ENCODE data around the gene LRP5. TPM values are rescaled to one million over a fixed set of nuclear protein-coding genes. Genes with fewer than 3 reads are reported as not detected.

LRP5 gene
- total RNA-seq, 4 donors from 2014 or later: 19.1 to 86.2 (median 43.9) TPM

DNA sequence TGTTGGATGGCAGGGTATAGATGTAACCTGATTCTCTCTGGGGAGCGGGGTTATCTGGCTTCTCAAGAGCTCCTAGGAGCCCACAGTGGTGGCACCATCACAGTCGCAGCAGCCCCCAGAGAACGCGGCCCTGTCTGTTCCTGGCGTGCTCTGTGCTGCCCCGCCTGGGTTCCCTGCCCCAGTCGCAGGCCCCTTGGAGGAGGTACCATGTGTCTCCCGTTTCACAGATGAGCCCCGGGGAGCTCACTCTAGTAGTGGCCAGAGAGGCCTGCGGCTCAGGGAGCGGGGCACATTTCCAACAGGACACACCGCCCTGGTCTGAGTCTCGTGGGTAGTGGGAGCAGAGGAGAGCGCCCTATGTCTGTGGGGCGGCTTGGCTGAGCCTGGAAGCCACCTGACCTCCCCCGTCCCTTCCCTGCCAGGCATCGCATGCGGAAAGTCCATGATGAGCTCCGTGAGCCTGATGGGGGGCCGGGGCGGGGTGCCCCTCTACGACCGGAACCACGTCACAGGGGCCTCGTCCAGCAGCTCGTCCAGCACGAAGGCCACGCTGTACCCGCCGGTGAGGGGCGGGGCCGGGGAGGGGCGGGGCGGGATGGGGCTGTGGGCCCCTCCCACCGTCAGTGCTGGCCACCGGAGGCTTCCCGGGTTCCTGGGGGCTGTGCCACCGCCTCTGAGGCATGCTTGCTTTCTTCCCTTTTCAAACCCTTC lies 127.1 kb downstream of the LRP5 start:
- no peaks in the 10 kb centered on the region for H3K36me3 ChIP-seq
- peak in 1 of 2 donors; percentile 56 for DNase-seq
- no peaks in the 10 kb centered on the region for H3K4me1 ChIP-seq
- intact Hi-C loops (cut with DNase I; ENCODE audit: low total_unique reads): loop anchor here (5.0 kb wide), 1 partner anchor 177 kb away; no protein-coding TSS in a partner anchor
- no peak overlapping the region for H3K4me3 ChIP-seq
- peak overlapping the region; percentile 8 to 48 for H3K27ac ChIP-seq
- no peaks in the 10 kb centered on the region for H3K9me3 ChIP-seq
- no peaks in the 10 kb centered on the region for H3K27me3 ChIP-seq
- no peak for TF ChIP-seq POLR2A (IDR thresholded peaks at IDR 0.05)
- TF ChIP-seq, protein P1, sequence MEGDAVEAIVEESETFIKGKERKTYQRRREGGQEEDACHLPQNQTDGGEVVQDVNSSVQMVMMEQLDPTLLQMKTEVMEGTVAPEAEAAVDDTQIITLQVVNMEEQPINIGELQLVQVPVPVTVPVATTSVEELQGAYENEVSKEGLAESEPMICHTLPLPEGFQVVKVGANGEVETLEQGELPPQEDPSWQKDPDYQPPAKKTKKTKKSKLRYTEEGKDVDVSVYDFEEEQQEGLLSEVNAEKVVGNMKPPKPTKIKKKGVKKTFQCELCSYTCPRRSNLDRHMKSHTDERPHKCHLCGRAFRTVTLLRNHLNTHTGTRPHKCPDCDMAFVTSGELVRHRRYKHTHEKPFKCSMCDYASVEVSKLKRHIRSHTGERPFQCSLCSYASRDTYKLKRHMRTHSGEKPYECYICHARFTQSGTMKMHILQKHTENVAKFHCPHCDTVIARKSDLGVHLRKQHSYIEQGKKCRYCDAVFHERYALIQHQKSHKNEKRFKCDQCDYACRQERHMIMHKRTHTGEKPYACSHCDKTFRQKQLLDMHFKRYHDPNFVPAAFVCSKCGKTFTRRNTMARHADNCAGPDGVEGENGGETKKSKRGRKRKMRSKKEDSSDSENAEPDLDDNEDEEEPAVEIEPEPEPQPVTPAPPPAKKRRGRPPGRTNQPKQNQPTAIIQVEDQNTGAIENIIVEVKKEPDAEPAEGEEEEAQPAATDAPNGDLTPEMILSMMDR (IDR thresholded peaks at IDR 0.05): no peak

DNA sequence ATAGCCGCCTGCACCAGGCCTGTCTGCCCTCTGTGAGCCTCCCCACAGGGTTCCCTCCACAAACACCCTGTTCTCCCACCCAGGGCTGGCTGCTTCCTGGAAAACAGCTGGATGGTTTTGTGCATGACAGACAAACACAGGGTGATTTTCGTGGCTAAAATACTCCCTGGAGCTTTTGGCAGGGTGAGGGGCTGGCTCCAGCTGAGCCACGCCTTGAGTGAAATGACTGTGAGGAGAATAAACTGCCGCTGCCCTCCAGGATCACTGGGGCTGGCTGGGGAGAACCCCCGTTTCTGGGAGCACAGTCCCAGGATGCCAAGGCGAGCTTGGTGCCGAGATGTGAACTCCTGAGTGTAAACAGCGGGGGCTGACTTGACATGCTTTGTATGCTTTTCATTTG lies 127.8 kb downstream of the LRP5 start:
- no peak for DNase-seq
- H3K9me3 ChIP-seq: no peaks in the 10 kb centered on the region
- no peaks in the 10 kb centered on the region for H3K36me3 ChIP-seq
- H3K4me3 ChIP-seq: no peak overlapping the region
- H3K27me3 ChIP-seq: no peaks in the 10 kb centered on the region
- no peak for TF ChIP-seq POLR2A (IDR thresholded peaks at IDR 0.05)
- TF ChIP-seq, protein P1 (IDR thresholded peaks at IDR 0.05): no peak
- intact Hi-C loops (cut with DNase I; ENCODE audit: low total_unique reads): loop anchor here (5.0 kb wide), 1 partner anchor 178 kb away; no protein-coding TSS in a partner anchor
- peak overlapping the region; percentile 8 to 48 for H3K27ac ChIP-seq
- H3K4me1 ChIP-seq: no peaks in the 10 kb centered on the region

DNA sequence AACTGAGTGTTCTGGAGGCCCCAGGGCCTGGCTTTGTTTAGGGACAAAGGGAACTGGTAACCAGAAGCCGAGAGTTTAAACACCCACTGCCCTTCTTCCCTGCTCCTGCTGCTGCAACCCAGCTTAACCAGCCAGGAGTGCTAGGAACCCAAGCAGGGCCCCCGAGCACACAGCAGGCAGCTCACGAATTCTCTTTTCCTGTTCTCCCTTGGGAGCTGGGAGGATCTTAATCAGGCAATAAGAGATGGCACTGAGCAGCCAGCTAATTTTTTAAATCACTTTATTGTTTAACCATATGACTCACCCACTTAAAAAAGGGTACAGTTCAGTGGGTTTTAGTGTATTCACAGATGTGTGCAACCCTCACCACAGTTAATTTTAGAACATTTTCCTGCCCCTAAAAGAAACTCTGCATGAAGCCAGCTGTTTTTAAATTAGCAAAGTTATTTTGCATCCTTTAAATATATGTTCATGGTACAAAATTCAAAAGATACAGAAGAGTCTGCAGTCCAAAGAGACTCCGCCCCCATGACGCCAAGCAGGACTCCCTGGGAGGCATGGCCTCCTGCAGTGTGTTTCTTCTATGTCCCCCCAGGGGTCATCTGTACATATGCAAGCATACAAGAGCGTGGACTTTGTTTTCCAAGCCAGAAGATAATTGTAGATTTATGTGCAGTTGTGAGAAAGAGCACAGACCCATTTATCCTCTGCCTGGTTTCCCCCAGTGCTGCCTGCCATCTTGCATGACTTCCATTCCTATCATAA lies 129.3 kb downstream of the LRP5 start:
- TF ChIP-seq, protein P1 (IDR thresholded peaks at IDR 0.05): no peak
- TF ChIP-seq POLR2A (IDR thresholded peaks at IDR 0.05): no peak
- H3K4me1 ChIP-seq: no peaks in the 10 kb centered on the region
- H3K4me3 ChIP-seq: no peak overlapping the region
- no peak for DNase-seq
- no peak overlapping the region for H3K27ac ChIP-seq
- intact Hi-C loops (cut with DNase I; ENCODE audit: low total_unique reads): loop anchor here (5.0 kb wide), 1 partner anchor 179 kb away; no protein-coding TSS in a partner anchor
- H3K9me3 ChIP-seq: no peaks in the 10 kb centered on the region
- no peaks in the 10 kb centered on the region for H3K27me3 ChIP-seq
- H3K36me3 ChIP-seq: no peaks in the 10 kb centered on the region

DNA sequence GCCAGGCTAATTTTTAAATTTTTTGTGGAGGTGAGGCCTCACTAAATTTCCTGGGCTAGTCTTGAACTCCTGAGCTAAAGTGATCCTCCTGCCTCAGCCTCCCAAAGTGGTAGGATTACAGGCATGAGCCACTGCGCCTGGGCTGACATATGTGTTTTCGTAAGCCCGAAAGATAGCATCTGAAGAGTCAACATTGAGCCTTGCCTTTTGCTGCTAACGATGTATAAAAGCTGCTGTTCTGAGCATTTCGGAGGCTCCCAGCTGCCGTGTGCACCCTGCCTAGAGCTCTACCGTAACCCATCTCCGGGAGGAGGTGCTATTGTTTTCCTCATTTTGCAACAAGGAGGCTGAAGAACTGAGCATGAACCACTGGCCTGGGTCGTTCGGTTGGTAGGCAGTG lies 130.0 kb downstream of the LRP5 start:
- TF ChIP-seq, protein P1 (IDR thresholded peaks at IDR 0.05): no peak
- TF ChIP-seq POLR2A (IDR thresholded peaks at IDR 0.05): no peak
- H3K27me3 ChIP-seq: no peaks in the 10 kb centered on the region
- H3K27ac ChIP-seq: no peak overlapping the region
- intact Hi-C loops (cut with DNase I; ENCODE audit: low total_unique reads): loop anchor here (5.0 kb wide), 1 partner anchor 180 kb away; no protein-coding TSS in a partner anchor
- no peaks in the 10 kb centered on the region for H3K36me3 ChIP-seq
- H3K4me1 ChIP-seq: no peaks in the 10 kb centered on the region
- DNase-seq: no peak
- no peak overlapping the region for H3K4me3 ChIP-seq
- H3K9me3 ChIP-seq: no peaks in the 10 kb centered on the region

DNA sequence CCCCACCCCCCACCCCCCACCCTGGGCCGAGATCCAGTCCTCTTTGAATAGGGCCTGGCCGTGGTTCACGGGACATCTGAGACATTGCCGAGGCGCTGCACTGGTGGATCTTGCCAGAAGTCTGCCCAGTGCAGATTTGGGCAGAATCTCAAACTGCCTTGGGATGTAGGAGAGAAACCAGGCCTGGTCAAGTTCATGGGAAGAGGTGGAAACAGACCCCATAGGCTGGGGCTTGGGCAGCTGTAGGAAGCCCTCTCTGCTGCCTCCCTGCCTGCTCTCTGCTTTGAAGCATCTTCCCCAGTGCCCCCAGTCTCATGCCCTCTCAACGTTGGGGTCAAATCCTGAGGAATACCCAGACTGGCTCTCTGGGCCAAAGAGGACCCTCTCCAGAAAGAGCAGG lies 132.2 kb downstream of the LRP5 start:
- no peak for TF ChIP-seq POLR2A (IDR thresholded peaks at IDR 0.05)
- TF ChIP-seq, protein P1 (IDR thresholded peaks at IDR 0.05): no peak
- Histone ChIP-seq H3K4me3 (no peak overlapping the region), H3K36me3 (no peaks in the 10 kb centered on the region), H3K27ac (no peak overlapping the region), H3K27me3 (no peaks in the 10 kb centered on the region), H3K9me3 (no peaks in the 10 kb centered on the region), H3K4me1 (no peaks in the 10 kb centered on the region)
- no peak for DNase-seq
- intact Hi-C loops (cut with DNase I; ENCODE audit: low total_unique reads): loop anchor here (5.0 kb wide), 1 partner anchor 182 kb away; no protein-coding TSS in a partner anchor
